Fibroblast of villous mesenchyme (primary cell): ENCODE measurements around the gene EGFL6. TPM values are rescaled to one million over a fixed set of nuclear protein-coding genes. Genes with fewer than 3 reads are reported as not detected.
"Not testable (repeated sequence)": the region's sequence is repeated elsewhere in the genome, so short reads cannot be mapped to it uniquely, and the experiment has no call there.

Source experiments
- DNase-seq: peaks from one replicate; pipeline ENCODE4 v3.0.0-alpha.2; 2010; ENCODE audit warnings: low read depth
- H3K4me3 ChIP-seq: 2 replicates; pipeline ENCODE4 v1.5.1; 2011; ENCODE audit warnings: low read depth, mild to moderate bottlenecking, low read length
- CTCF ChIP-seq: IDR thresholded peaks from 2 replicates; pipeline ENCODE4 v1.5.1; 2012; ENCODE audit warnings: low read depth, mild to moderate bottlenecking, low read length; ENCODE audit not compliant: insufficient read depth
- total RNA-seq: library from RNA; depleted of rRNA; stranded (reverse); fragments of >200 nt; gene quantifications from 2 replicates; pipeline ENCODE4 v1.2.3, GENCODE V29; 2012

The EGFL6 gene
- total RNA-seq, 1 donor = 0.86 TPM

GRCh38 chrX:13638021-13638420, 68.6 kb downstream of the EGFL6 start:
- TF ChIP-seq CTCF = no peak
- no peak for DNase-seq
- no peak overlapping the region for H3K4me3 ChIP-seq

GRCh38 chrX:13638826-13639225, 69.4 kb downstream of the EGFL6 start:
- H3K4me3 ChIP-seq = no peak overlapping the region
- no peak for DNase-seq
- no peak for TF ChIP-seq CTCF

GRCh38 chrX:13641684-13642083, 72.3 kb downstream of the EGFL6 start:
- not testable (repeated sequence) for DNase-seq

GRCh38 chrX:13645464-13646153, 76.2 kb downstream of the EGFL6 start:
- no peak for TF ChIP-seq CTCF
- H3K4me3 ChIP-seq = no peak overlapping the region
- DNase-seq = no peak

More at GRCh38 chrX:13641684-13642083, 72.3 kb downstream of the EGFL6 start:
- not testable (repeated sequence) for H3K4me3 ChIP-seq

- peak; percentile 75 for TF ChIP-seq CTCF
- peak; percentile 72 for DNase-seq
- H3K4me3 ChIP-seq = no peak overlapping the region
These were observed 76.8 kb downstream of the EGFL6 start for GRCh38 chrX:13646154-13646549.

GRCh38 chrX:13647709-13648212, 78.4 kb downstream of the EGFL6 start:
- no peak overlapping the region for H3K4me3 ChIP-seq
- TF ChIP-seq CTCF = no peak
- DNase-seq = peak; percentile 89

- DNase-seq, H3K4me3 ChIP-seq: not testable (repeated sequence)
These were observed 78.9 kb downstream of the EGFL6 start for GRCh38 chrX:13648336-13648735.

- DNase-seq = peak; percentile 89
These were observed 80.4 kb downstream of the EGFL6 start for GRCh38 chrX:13649838-13650237.

More at GRCh38 chrX:13649838-13650237, 80.4 kb downstream of the EGFL6 start:
- no peak for TF ChIP-seq CTCF
- no peak overlapping the region for H3K4me3 ChIP-seq
